Uterus (tissue), 2 donors: ENCODE measurements around the gene TUBA1A.

Experiments used
- POLR2A ChIP-seq, 2 donors: fragments of 450-650 bp; IDR thresholded peaks; one replicate each; pipeline ENCODE4 v1.6.1; 2016; ENCODE audit warnings: antibody characterized with exemption in 2 of 2, mild to moderate bottlenecking in 1 of 2, moderate library complexity in 1 of 2
- TF ChIP-seq, protein P1 (sequence below), 4 experiments: fragments of 200-600 bp in 2 of 4; fragments of 450-650 bp in 2 of 4; sonication (generic) in 2 of 4; IDR thresholded peaks; one replicate each; pipeline ENCODE4 v1.5.1; 2016 to 2019; ENCODE audit warnings: antibody characterized with exemption in 4 of 4, mild to moderate bottlenecking in 2 of 4, moderate library complexity in 1 of 4

- TF ChIP-seq, protein P1, sequence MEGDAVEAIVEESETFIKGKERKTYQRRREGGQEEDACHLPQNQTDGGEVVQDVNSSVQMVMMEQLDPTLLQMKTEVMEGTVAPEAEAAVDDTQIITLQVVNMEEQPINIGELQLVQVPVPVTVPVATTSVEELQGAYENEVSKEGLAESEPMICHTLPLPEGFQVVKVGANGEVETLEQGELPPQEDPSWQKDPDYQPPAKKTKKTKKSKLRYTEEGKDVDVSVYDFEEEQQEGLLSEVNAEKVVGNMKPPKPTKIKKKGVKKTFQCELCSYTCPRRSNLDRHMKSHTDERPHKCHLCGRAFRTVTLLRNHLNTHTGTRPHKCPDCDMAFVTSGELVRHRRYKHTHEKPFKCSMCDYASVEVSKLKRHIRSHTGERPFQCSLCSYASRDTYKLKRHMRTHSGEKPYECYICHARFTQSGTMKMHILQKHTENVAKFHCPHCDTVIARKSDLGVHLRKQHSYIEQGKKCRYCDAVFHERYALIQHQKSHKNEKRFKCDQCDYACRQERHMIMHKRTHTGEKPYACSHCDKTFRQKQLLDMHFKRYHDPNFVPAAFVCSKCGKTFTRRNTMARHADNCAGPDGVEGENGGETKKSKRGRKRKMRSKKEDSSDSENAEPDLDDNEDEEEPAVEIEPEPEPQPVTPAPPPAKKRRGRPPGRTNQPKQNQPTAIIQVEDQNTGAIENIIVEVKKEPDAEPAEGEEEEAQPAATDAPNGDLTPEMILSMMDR (IDR thresholded peaks at IDR 0.05), result no peak
- no peak for TF ChIP-seq POLR2A (IDR thresholded peaks at IDR 0.05)
These were observed 47.5 kb upstream of the TUBA1A start for GRCh38 chr12:49236423-49236822.
